Measurements from ENCODE around the gene SLC22A23. TPM values are rescaled to one million over a fixed set of nuclear protein-coding genes. Genes with fewer than 3 reads are reported as not detected.
A peak's percentile ranks its signal among the peaks of the same experiment; 100 is the strongest.

The SLC22A23 gene
- total and polyA plus RNA-seq, 7 donors: 8.1 to 18.7 (median 12.0) TPM

DNA sequence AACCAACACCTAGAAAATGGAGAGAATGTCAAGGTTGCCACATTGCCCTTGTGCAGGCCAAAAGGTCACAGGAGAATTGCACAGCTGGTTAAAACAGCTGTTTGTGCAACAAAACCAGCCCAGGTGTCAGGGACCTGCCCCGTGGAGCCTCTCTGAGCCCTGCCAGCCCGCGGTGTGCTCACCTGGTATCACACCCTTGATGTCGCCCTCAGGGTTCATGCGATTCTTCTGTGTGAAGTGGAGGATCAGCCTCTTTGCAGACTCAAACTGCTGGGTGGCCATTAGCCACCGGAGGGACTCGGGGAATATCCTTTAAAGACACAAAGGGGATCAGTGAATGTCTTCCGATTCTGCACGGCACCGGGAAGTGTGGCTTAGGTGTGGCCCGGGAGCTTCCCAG is 158.9 kb downstream of the SLC22A23 start:
- Histone ChIP-seq H3K27ac (no peak overlapping the region), H3K36me3 (peaks cover 0 to 9% (median 0%) of the 10 kb centered on the region in 4 donors), H3K9me3 (no peaks in the 10 kb centered on the region), H3K4me3 (no peak overlapping the region), H3K4me1 (no peaks in the 10 kb centered on the region), H3K27me3 (no peaks in the 10 kb centered on the region)
- intact Hi-C loops (cut with DNase I): no loop called here
- no peak for TF ChIP-seq EP300 (IDR thresholded peaks at IDR 0.05)
- TF ChIP-seq, protein P1, sequence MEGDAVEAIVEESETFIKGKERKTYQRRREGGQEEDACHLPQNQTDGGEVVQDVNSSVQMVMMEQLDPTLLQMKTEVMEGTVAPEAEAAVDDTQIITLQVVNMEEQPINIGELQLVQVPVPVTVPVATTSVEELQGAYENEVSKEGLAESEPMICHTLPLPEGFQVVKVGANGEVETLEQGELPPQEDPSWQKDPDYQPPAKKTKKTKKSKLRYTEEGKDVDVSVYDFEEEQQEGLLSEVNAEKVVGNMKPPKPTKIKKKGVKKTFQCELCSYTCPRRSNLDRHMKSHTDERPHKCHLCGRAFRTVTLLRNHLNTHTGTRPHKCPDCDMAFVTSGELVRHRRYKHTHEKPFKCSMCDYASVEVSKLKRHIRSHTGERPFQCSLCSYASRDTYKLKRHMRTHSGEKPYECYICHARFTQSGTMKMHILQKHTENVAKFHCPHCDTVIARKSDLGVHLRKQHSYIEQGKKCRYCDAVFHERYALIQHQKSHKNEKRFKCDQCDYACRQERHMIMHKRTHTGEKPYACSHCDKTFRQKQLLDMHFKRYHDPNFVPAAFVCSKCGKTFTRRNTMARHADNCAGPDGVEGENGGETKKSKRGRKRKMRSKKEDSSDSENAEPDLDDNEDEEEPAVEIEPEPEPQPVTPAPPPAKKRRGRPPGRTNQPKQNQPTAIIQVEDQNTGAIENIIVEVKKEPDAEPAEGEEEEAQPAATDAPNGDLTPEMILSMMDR (IDR thresholded peaks at IDR 0.05): no peak
- DNase-seq: peak; percentile 54
- 74 to 87% methylated on average over 11 of the region's 11 CpGs for WGBS, 2 donors

DNA sequence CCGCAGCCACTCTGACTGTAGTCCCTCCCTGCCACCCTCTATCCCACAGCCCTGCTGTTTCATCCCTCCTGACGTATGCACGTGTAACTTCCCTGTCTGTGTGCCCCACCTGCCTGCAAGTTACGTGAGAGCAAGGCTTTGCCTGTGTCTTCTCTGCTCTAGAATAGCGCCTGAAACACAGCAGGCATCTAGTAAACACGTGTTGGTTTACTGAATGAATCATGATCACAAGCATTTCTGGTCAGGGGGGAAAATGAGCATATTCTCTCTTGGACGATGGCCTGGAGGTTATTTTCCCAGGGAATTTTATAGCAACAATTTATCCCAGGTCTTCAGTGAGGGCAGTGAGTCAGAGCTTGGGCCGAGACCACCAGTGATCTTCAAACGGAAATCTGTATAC is 159.8 kb downstream of the SLC22A23 start:
- intact Hi-C loops (cut with DNase I): no loop called here
- WGBS, 2 donors: 78 to 86% methylated on average over 9 of the region's 9 CpGs

DNA sequence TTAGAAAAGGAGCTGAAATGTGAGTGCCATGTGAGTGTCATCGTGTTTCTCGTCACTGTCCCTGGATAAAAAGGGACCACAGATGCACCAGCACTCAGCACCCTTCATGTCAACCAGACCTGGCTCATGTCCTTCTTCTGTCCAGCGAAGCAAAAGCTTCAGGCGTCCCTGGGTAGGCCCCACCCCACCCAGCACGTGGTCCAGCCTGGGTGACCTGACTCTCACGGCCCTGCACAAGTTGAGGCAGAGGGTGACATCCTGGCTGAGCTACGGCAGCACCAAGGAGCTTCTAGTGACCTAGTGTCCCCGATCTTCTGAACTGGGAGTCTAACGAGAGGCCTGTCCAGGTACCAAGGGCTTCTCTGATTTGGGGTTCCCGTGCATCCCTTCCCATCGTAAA is 160.3 kb downstream of the SLC22A23 start:
- Histone ChIP-seq H3K36me3 (peaks cover 0 to 15% (median 0%) of the 10 kb centered on the region in 4 donors), H3K27ac (no peak overlapping the region), H3K27me3 (no peaks in the 10 kb centered on the region), H3K9me3 (no peaks in the 10 kb centered on the region), H3K4me1 (no peaks in the 10 kb centered on the region), H3K4me3 (no peak overlapping the region)
- DNase-seq: peak; percentile 43
- no peak for TF ChIP-seq EP300 (IDR thresholded peaks at IDR 0.05)
- no peak for TF ChIP-seq POLR2AphosphoS5 (IDR thresholded peaks at IDR 0.05)
- TF ChIP-seq, protein P1 (IDR thresholded peaks at IDR 0.05): no peak
- TF ChIP-seq POLR2A (IDR thresholded peaks at IDR 0.05): no peak
- intact Hi-C loops (cut with DNase I): no loop called here
- 91% methylated on average over 11 of the region's 11 CpGs for WGBS, 2 donors

More for the DNA sequence above, 159.8 kb downstream of the SLC22A23 start:
- Histone ChIP-seq H3K4me3 (no peak overlapping the region), H3K27ac (no peak overlapping the region), H3K9me3 (no peaks in the 10 kb centered on the region), H3K36me3 (peaks cover 0 to 15% (median 0%) of the 10 kb centered on the region in 4 donors), H3K27me3 (no peaks in the 10 kb centered on the region), H3K4me1 (no peaks in the 10 kb centered on the region)
- TF ChIP-seq, protein P1 (IDR thresholded peaks at IDR 0.05): no peak
- TF ChIP-seq EP300 (IDR thresholded peaks at IDR 0.05) (no peak), POLR2AphosphoS5 (IDR thresholded peaks at IDR 0.05) (no peak), POLR2A (IDR thresholded peaks at IDR 0.05) (no peak)
- no peak for DNase-seq

DNA sequence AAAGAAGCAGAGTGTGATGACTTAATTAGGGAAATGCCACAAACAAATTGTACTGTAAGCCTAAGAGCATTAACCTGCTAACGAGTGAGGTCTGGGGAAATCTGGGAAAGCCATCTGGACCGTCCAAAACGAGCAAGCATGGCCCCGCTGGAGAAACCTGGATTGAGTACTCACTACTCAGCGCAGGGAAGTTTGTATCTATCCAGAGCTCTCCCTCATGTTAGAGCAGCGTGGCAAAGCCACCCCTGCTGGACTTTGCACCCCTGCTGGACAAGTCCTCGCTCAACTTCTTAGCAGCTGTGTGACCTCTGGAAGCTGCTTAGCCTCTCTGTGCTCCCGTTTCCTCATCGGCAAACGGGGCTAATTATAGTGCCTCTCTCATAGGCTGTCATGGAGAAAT is 160.8 kb downstream of the SLC22A23 start:
- intact Hi-C loops (cut with DNase I): no loop called here
- H3K36me3 ChIP-seq: peaks cover 0 to 15% (median 0%) of the 10 kb centered on the region in 4 donors
- DNase-seq: peak; percentile 52
- H3K4me1 ChIP-seq: no peaks in the 10 kb centered on the region
- no peaks in the 10 kb centered on the region for H3K9me3 ChIP-seq
- no peaks in the 10 kb centered on the region for H3K27me3 ChIP-seq
- TF ChIP-seq, protein P1 (IDR thresholded peaks at IDR 0.05): no peak
- TF ChIP-seq EP300 (IDR thresholded peaks at IDR 0.05) (no peak), POLR2AphosphoS5 (IDR thresholded peaks at IDR 0.05) (no peak), POLR2A (IDR thresholded peaks at IDR 0.05) (no peak)
- H3K4me3 ChIP-seq: no peak overlapping the region
- 62 to 75% methylated on average over 10 of the region's 10 CpGs for WGBS, 2 donors
- H3K27ac ChIP-seq: no peak overlapping the region

Measured in sigmoid colon (tissue), 7 donors.